ENCODE data around the gene KIF6.

GRCh38 chr6:39517756-39518155, 207.5 kb downstream of the KIF6 start:
- TF ChIP-seq CTCF (IDR thresholded peaks at IDR 0.05) (no peak), POLR2A (IDR thresholded peaks at IDR 0.05) (no peak)

Data from uterus (tissue), 2 donors.